GM21576 (cell line): ENCODE results near the gene CELA2B.
"Not testable (repeated sequence)": the region's sequence is repeated elsewhere in the genome, so short reads cannot be mapped to it uniquely, and the experiment has no call there.

ENCODE experiments used
- ATAC-seq: cut with Tn5 transposase; IDR thresholded peaks from one replicate; pipeline ENCODE4 v1.9.1; 2021; ENCODE audit warnings: mild to moderate bottlenecking, moderate library complexity; ENCODE audit not compliant: unreplicated experiment

The CELA2B gene

DNA sequence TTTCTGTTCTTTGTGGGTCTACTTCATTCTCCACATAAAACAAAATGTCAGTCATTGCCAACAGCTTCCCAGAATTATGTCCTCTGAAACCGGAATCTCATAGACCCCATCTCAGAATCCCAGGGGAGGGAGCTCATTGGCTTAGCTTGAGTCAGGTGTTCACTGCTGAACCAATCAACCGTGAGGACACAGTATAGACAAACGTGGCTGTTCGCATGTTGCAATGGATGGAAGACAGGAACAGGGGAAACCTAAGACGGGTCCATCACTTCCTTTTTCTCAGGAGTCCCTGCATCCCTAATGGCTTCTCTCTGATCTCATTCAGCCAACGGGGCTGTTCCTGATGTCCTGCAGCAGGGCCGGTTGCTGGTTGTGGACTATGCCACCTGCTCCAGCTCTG is 10.2 kb upstream of the CELA2B start:
- no peak for ATAC-seq

GRCh38 chr1:15466955-15467625 is 8.8 kb upstream of the CELA2B start:
- ATAC-seq = not testable (repeated sequence)

DNA sequence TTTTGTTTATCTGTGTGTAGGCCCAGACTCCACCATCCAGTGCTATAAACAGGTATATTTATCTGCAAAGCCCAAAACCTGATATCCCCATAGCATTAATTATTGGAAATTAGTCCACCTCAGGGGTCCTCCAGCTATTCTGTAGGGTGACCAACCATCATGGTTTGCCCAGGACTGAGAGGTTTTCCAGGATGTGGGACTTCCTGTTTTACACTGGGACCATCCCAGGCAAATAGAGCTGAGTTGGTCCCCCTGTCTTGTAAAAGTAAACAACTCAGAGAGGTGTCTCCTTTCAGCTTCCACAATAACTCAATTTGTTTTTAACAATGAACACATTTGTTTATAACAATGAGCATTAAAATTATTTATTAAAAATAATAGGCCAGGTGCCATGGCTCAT is 7.8 kb upstream of the CELA2B start:
- ATAC-seq = no peak

DNA sequence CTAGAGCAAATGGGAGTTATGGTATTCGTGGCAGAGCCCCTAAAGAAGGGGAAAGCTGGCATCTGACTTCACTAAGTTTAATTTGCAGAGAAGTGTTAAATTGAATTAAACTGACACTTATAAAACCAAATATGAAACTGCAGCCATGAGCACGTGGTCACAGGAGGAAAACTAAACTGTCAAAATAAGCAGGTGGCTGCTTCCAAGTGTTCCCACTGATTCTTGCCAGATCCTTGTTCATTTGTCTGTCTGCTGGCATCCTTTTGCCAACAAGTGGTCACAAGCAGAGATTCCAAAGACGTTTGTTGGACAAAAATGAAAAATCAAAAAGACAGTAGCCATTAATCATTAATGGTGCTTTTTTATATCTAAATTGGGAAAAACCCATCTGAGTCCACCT is 6.5 kb upstream of the CELA2B start:
- no peak for ATAC-seq

DNA sequence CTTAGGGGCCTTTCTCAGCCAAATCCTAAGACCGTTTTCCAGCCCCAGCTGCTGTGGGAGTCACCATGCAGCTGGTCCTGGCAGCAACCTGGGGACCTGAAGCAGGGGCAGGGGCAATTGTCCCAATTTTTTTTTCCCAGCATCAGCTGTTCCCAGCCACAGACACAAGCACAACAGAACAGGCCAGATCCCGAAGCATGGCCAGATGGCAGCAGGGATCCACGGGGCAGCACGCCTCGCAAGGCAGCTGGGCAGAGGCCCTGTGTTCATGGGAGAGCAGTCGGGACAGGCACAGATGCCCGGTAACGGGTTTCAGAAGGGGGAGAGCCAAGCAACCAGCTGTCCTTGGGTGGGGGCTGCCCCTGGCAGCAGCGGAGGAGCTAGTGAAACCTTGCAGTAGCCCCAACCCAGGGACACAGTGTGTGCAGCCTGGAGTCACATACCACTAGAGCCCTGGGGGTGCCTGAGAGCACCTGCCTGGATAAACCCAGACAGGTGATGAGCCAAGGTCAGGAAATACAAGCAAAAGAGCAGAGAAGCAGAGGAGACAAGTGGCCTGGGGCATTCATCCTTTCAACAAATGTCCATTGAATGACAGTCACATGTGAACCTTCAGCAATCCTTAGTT is 6.0 kb upstream of the CELA2B start:
- ATAC-seq = not testable (repeated sequence)

- ATAC-seq = not testable (repeated sequence)
Measured at GRCh38 chr1:15471067-15471466, 4.8 kb upstream of the CELA2B start.

DNA sequence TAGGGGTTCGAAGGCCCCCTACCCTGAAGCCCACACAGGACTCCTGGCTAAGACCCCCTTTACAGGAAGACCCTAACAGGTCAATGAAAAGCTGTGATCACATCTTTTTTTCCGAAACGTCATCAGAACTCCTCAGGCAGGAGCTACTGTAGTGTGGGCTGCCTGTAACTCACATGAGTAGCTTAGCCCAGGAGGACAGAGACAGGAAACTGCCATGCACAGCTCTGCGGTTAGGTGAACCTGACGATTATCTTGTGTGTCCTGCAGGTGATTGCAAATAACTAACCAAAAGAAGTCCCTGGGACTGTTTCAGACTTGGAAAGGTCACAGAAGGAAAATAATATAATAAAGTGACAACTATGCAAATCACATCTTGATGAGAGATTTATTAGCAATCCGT is 4.2 kb upstream of the CELA2B start:
- ATAC-seq = not testable (repeated sequence)

- no peak for ATAC-seq
Measured at GRCh38 chr1:15472587-15472986, 3.3 kb upstream of the CELA2B start.

DNA sequence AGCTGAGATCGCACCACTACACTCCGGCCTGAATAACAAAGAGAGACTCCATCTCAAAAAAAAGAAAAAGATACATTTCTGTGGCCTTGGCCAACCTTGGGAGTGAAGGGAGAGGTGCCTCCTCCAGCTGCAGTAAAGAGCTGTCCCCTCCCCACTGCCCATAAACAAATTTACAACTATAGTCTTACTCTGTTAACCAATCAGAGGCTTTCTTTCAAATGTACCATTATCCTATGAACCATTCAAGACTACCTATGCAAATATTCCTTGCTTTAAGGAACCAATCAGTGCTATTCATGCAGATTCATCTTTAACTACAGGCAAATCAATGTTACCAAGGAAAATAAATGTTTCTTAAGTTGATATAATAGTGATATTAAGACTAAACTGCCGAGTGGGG is 1.0 kb downstream of the CELA2B start:
- no peak for ATAC-seq

DNA sequence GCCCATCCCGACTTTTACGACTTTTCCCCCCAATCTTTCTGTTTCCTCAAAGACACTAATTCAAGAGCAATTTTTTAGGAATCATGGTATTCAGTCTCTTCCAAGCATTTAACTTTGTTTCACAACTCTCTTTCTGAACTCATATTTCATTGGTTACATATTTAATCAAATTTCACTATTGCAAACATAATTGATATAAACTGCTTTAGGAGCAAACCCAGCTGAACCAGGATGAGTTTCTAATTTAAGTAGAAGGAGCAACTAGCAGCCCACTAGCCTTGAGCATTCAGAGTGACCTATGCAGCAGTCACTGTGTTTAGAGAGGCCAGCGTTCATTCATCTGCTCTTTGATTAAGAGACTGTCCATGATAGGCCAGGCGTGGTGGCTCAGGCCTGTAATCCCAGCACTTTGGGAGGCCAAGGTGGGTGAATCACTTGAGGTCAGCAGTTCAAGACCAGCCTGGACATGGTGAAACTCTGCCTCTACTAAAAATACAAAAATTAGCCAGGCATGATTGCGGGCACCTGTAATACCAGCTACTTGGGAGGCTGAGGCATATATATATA is 1.8 kb downstream of the CELA2B start:
- no peak for ATAC-seq

DNA sequence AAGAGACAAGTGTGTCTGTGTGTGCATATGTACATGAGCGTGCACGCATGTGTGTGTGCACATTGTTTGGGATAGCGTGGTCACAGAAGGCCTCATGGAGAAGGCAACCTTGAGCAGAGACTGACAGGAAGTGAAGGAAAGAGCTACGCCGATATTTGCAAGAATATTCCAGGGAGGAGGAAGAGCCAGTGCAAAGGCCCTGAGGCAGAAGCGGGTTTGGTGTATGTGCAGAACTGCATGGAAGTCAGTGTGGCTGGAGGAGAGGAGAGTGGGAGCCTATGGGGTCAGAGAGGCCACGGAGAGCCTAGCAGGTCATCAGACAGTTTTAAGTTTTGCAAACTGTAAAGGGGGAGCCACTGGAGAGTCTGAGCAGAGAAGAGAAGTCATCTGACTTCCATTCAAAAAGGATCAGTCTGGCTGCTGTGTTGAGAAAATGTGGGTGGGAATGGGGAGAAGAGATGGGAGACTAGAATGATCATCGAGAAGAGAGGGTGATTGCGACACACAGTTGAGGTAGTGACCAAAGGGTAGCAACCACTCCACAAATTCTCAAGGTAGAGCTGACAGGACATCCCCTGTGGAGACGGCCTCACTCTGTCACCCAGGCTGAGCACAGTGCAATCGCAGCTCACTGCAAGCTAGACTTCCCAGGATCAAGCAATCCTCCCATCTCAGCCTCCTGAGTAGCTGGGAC is 3.9 kb downstream of the CELA2B start:
- ATAC-seq = no peak

DNA sequence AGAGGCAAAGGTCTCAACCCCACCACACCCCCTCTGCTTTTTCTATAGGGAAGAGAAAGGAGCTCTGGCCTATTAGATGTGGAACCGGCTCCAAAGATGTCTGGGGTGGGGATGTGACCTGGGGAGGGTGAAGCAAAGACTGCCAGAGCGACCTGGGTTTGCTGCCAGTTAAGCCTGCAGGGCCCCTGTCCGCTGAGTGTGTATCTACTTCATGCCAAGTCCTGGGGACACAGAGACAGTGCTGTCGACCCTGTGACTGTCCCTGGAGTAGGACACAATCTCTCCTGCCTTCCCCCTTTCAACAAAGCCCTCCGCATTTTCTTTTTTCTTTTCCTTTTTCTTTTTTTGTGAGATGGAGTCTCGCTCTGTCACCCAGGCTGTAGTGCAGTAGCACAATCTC is 6.6 kb downstream of the CELA2B start:
- not testable (repeated sequence) for ATAC-seq

DNA sequence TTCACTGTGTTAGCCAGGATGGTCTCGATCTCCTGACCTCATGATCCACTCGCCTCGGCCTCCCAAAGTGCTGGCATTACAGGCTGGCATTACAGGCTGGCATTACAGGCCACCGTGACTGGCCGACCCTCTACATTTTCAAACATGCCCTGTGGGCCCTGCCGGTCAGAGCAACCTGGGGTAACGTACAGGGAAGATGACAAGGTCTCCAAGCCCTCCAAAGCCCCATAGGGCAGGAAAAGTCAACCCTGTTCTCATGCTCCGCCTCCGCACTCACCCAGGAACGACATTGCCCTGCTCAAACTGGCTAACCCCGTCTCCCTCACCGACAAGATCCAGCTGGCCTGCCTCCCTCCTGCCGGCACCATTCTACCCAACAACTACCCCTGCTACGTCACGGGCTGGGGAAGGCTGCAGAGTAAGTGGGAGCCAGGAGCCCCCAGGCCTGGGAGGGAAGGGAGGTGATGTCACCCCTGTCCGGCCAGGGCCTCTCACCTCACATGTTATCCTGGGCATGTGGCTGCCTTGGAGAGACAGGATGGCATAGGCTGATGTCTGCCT is 7.2 kb downstream of the CELA2B start:
- not testable (repeated sequence) for ATAC-seq

- ATAC-seq = no peak
Measured at GRCh38 chr1:15483971-15484370, 8.1 kb downstream of the CELA2B start.

GRCh38 chr1:15484443-15484842 is 8.5 kb downstream of the CELA2B start:
- ATAC-seq = not testable (repeated sequence)

DNA sequence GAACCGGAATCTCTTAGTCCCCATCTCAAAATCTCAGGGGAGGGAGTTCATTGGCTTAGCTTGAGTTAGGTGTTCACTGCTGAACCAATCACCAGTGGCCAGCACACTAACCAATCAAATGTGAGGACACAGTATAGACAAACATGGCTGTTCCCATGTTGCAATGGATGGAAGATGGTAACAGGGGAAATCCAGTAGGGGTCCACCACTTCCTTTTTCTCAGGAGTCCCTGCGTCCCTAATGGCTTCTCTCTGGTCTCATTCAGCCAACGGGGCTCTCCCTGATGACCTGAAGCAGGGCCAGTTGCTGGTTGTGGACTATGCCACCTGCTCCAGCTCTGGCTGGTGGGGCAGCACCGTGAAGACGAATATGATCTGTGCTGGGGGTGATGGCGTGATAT is 9.7 kb downstream of the CELA2B start:
- no peak for ATAC-seq

DNA sequence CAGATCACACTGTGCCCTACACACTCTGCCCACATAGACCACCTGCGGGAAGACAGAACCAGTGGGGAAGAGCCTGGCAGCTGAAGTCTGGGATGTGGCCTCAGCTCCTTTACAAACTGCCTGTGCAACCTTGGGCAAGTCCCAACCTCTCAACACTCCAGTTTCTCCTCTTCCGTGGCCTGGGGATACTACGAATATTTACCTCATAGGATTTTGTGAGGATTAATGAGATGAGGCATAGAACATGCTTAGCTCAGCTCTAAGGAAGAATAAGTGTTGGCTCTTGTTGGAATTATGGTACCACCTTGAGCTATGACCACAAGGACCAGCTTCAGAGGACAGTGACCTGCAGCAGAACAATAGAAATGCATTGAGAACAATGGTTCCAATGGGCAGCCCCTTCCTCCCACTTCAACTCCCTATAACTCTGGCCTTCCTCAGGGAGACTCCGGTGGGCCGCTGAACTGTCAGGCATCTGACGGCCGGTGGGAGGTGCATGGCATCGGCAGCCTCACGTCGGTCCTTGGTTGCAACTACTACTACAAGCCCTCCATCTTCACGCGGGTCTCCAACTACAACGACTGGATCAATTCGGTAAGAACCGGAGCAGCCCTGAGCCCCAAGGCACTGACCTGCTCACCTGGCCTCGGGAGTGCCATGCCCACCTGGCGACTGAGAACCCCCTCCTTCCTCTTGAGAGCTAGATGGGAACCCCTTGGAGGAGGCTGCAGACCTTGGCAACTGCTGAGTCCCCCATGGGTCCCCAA is 11.1 kb downstream of the CELA2B start:
- ATAC-seq = not testable (repeated sequence)

- ATAC-seq = no peak
Measured at GRCh38 chr1:15488371-15488770, 12.5 kb downstream of the CELA2B start.

GRCh38 chr1:15489052-15489736 is 13.3 kb downstream of the CELA2B start:
- ATAC-seq = no peak

DNA sequence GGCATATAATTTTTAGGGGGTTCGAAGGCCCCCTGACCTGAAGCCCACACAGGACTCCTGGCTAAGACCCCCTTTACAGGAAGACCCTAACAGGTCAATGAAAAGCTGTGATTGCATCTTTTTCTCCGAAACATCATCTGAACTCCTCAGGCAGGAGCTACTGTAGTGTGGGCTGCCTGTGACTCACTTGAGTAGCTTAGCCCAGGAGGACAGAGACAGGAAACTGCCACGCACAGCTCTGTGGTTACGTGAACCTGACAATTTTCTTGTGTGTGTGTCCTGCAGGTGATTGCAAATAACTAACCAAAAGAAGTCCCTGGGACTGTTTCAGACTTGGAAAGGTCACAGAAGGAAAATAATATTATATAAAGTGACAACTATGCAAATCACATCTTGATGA is 15.1 kb downstream of the CELA2B start:
- ATAC-seq = not testable (repeated sequence)
